ENCODE measurements around the gene TUB.

Gene TUB

DNA sequence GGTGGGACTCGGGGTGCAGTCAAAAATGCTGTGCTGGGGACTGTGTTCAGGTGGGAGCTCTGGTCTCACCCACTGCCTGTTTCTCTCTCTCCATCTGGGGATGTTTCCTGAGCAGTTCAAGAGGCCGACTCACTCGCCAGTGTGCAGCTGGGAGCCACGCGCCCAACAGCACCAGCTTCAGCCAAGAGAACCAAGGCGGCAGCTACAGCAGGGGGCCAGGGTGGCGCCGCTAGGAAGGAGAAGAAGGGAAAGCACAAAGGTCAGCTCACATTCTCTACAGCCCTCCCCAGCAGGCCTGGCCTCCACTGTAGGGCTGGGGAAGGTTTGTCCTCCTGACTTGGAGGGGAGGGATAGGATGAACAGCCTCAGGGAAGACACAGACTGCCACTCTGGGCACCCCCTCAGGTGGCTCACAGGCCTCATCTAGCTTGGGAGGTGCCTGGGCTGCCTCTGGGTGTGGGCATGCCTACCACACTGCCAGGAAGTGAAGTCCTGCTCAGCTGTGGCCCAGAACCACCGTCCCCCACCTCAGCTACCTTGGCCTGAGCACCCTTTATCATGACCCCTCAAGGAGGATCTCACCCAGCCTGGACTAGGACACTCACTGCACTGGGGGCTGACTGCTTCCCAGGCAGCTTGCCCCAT lies 13.0 kb downstream of the TUB start:
- DNase-seq = no peak

- DNase-seq = no peak
Measured at GRCh38 chr11:8094656-8095055, 13.6 kb downstream of the TUB start.

DNA sequence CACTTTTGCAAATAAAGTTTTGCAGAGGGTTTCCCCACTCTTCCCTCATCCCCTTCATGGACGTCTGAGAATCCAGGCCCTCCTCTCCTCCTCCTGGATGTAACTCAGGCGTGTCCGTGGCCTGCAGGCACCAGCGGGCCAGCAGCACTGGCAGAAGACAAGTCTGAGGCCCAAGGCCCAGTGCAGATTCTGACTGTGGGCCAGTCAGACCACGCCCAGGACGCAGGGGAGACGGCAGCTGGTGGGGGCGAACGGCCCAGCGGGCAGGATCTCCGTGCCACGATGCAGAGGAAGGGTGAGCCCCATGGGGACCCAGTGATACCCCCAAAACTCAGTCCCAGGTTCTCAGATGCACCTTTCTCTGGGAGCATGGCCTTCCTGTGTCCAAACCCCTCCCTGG lies 14.4 kb downstream of the TUB start:
- no peak for DNase-seq

DNA sequence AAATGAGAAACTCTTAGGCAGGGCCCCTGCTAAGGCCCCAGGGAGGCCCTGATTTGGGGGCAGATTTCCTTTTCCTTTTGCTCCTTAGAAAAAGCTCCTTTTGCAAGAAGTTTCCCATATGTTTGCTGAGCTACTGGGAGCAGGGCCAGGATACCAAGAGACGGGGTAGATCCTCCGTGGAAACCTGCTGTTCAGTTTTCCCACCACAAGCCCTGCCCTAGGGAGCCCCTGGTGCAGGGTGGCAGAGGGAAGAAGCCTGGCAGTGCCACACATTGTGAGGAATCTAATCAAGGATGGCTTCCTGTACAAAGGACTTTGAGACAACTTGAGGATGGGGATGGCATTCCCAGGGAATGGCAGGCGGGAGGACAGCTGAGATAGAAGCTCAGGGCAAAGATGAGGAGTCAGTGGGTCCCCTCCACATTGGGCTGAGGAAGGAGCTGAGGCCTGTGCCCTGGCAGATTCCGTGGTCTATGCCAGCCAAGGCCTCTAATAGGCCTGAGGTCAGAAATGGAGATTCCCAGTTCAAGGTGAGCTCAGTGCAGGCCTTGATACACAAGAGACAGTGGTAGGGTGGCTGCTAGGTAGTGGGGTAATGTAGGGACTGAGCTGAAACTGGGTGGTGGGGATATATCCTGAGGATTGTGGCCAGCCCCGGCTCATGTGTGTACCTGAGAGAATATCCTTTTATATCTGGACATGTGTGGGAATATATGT lies 15.0 kb downstream of the TUB start:
- DNase-seq = no peak

- DNase-seq = no peak
Measured at GRCh38 chr11:8096575-8096974, 15.6 kb downstream of the TUB start.

DNA sequence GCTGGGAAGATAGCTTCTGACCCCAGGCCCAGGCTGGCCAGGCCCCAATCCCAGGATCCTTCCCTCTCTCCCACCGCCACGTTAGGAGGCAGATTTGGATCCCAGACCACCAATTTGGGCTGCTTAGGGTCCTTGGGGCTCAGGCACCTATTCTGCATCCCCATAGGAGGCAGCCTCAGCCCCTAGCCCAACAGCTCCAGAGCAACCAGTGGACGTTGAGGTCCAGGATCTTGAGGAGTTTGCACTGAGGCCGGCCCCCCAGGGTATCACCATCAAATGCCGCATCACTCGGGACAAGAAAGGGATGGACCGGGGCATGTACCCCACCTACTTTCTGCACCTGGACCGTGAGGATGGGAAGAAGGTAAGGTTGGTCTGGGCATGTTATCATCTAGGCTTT lies 16.1 kb downstream of the TUB start:
- DNase-seq = no peak

DNA sequence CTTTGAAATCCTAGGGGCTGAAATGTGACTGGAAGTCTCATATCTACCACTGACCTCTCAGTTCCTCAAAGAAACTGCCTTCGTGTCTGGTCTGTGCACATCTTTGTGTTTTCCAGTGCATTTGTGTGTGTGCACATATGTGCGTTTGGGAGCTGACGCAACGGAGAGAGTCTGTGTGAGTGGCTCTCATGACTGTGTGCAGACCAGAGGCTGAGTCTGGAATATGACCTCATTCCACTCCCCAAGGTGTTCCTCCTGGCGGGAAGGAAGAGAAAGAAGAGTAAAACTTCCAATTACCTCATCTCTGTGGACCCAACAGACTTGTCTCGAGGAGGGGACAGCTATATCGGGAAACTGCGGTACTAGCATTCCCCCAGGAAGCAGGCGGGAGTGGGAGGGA lies 16.5 kb downstream of the TUB start:
- no peak for DNase-seq

DNA sequence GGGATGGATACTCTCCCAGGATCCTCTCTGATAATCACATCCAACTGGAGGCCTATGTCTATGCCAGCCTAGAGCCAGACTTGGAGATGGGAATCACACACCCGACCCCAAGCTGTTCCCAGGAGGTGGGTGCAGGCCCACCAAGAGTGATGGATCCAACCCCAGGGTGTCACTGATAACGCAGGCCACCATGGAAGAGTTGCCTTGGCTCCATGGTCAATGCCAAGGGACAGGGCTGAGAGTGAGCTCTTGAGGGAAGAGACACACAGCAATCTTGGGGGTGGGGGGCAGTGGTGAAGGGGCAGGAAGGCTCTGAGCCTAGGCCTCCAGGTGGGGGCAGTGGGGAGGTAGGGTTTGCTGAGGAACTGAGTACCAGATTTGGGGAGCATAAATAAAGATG lies 16.9 kb downstream of the TUB start:
- no peak for DNase-seq

- no peak for DNase-seq
Measured at GRCh38 chr11:8098361-8098760, 17.4 kb downstream of the TUB start.

GRCh38 chr11:8098879-8099278 lies 17.9 kb downstream of the TUB start:
- DNase-seq = no peak

GRCh38 chr11:8099291-8099899 lies 18.4 kb downstream of the TUB start:
- peak; percentile 66 for DNase-seq

- no peak for DNase-seq
Measured at GRCh38 chr11:8100158-8100557, 19.1 kb downstream of the TUB start.

- DNase-seq = no peak
Measured at GRCh38 chr11:8100605-8101004, 19.6 kb downstream of the TUB start.

- no peak for DNase-seq
Measured at GRCh38 chr11:8101421-8101820, 20.4 kb downstream of the TUB start.

GRCh38 chr11:8102296-8102915 lies 21.4 kb downstream of the TUB start:
- DNase-seq = no peak

DNA sequence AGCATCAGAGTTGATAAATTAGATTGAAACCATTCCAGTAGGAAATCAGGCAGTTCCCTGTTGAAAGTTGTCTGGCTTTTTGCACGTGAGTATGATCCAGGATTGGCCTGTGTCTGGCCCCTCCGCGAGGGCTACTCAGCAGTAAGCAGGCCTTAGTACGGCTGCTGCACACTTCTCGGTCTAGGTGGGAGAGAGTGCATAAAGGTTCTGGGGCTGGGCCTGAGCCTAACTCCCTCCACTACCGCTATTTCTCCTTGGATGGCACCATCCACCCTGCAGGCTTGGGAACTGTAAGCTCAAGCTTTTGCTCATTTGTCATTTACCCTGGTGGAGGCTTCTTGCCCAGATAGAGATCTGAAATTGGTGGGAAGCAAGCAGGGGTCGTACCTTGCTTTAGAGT lies 22.0 kb downstream of the TUB start:
- no peak for DNase-seq

GRCh38 chr11:8103909-8104308 lies 22.9 kb downstream of the TUB start:
- no peak for DNase-seq

DNA sequence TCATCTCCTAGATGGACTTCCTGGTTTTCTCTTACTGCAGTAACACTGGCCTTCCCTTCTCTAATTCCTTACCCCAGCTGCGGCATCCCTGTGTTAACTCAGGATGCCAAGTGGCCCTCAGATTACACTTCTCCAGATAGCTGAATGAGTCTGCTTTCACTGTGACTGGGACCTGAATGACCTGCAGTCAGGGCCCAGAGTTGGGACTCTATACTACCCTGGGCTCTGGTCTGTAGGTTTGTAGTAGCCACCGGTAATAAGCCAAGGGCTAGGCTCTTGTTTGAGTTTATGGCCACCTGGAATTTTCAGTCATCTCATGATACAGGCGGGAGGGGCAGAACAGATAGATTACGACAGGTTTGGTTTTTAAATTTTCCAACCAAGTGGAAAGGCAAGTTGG lies 24.1 kb downstream of the TUB start:
- no peak for DNase-seq

DNA sequence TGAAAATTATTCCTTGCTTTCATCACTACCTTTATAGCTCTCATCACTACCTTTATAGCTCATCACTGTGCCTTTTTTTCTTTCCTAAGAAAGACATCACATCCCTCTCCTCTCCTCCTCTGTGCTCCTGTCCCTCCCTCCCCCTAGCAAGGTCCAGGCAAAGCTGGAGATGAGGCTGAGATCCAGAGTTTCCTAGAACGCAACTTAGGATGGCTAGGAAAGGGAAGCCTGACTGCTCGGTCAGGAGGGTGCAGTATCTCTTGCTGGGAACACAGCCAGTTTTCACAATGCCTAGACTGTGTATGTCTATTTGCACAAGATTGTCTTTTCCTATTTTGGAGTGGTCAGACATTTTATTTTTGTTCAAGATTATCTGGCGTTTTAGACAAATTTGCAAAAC lies 24.7 kb downstream of the TUB start:
- no peak for DNase-seq

- DNase-seq = no peak
Measured at GRCh38 chr11:8106679-8107078, 25.7 kb downstream of the TUB start.

DNA sequence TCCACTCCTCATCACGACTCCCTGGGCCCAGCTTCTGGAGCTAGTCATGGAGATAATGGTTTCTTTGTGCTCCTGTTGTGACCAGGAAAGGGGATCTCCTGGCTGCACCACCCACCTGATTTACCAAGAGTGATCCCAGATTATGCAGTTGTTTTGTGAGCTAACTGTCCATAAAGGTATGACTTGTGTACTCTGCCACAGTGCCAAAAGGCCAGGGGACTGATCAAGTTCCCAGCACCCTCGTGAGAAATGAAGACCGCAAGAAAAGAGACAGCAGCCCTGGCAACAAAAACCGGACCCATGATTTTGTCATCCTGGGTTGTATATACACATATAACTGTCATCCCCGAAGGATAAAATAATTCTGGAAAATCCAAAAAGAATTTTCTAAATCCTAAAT lies 26.6 kb downstream of the TUB start:
- no peak for DNase-seq

DNA sequence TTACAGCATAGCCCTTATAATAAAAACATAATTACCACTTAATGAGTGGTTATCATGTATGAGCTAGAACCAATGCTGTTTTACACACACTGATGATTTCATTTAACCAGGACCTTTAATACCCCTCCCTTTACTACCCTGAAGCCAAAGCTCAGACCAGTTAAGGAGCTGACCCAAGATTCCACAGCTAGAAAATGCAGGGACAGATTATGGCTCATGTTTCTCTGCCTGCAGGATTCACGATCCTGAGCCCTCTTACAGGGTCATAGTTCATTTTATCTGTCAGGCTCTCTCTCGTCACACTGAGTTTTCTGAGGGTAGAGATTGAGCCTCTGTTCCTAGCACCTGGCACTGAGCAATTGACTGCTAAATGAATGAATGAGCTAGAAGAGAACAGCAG lies 27.4 kb downstream of the TUB start:
- DNase-seq = no peak

GRCh38 chr11:8109675-8110074 lies 28.7 kb downstream of the TUB start:
- no peak for DNase-seq

GRCh38 chr11:8110396-8110795 lies 29.4 kb downstream of the TUB start:
- DNase-seq = no peak
